DOHH2 (cell line): ENCODE data around the gene ZNF697.
A peak's percentile ranks its signal among the peaks of the same experiment; 100 is the strongest.
"Not testable (repeated sequence)": the region's sequence is repeated elsewhere in the genome, so short reads cannot be mapped to it uniquely, and the experiment has no call there.

Source experiments
- H3F3A ChIP-seq: fragments of 200-600 bp; sonication (generic), shearing (Covaris generic); 2 replicates; pipeline ENCODE4 v1.6.0; 2016; ENCODE audit warnings: antibody characterized with exemption, mild to moderate bottlenecking; ENCODE audit not compliant: control insufficient read depth, insufficient read depth
- H3K27ac ChIP-seq: fragments of 200-600 bp; sonication (generic); 2 replicates; pipeline ENCODE4 v1.5.1; 2014; ENCODE audit warnings: low read depth, mild to moderate bottlenecking, low read length, moderate library complexity
- H3K27me3 ChIP-seq: fragments of 200-600 bp; sonication (generic); 2 replicates; pipeline ENCODE4 v1.6.1; 2014; ENCODE audit warnings: mild to moderate bottlenecking, low read length, mixed read lengths; ENCODE audit not compliant: control insufficient read depth
- H3K36me3 ChIP-seq: fragments of 200-600 bp; sonication (generic); 2 replicates; pipeline ENCODE4 v1.6.1; 2014; ENCODE audit warnings: mild to moderate bottlenecking, low read length, moderate library complexity, mixed read lengths; ENCODE audit not compliant: control insufficient read depth
- H3K4me1 ChIP-seq: fragments of 200-600 bp; sonication (generic); 2 replicates; pipeline ENCODE4 v1.6.1; 2014; ENCODE audit warnings: mild to moderate bottlenecking, low read length, mixed read lengths; ENCODE audit not compliant: control insufficient read depth
- H3K4me2 ChIP-seq: fragments of 200-600 bp; sonication (generic); 2 replicates; pipeline ENCODE4 v1.6.0; 2014; ENCODE audit warnings: mild to moderate bottlenecking, low read length, moderate library complexity
- H3K4me3 ChIP-seq: fragments of 200-600 bp; sonication (generic); 2 replicates; pipeline ENCODE4 v1.5.1; 2014; ENCODE audit warnings: mild to moderate bottlenecking, low read length, mixed read lengths
- H3K79me2 ChIP-seq: fragments of 200-600 bp; sonication (generic); 2 replicates; pipeline ENCODE4 v1.6.1; 2014; ENCODE audit warnings: mild to moderate bottlenecking, low read length, mixed read lengths; ENCODE audit not compliant: control insufficient read depth
- H3K9me2 ChIP-seq: fragments of 200-600 bp; sonication (generic); replicated peaks from 2 replicates; pipeline ENCODE4 v1.6.1; 2014; ENCODE audit warnings: mild to moderate bottlenecking, low read length, mixed read lengths; ENCODE audit not compliant: control insufficient read depth
- H3K9me3 ChIP-seq: fragments of 200-600 bp; sonication (generic); 2 replicates; pipeline ENCODE4 v1.6.1; 2014; ENCODE audit warnings: antibody characterized with exemption, low read length, mixed read lengths; ENCODE audit not compliant: control insufficient read depth, insufficient read depth
- H4K20me1 ChIP-seq: fragments of 200-600 bp; sonication (generic); 2 replicates; pipeline ENCODE4 v1.6.0; 2014; ENCODE audit warnings: low read depth, mild to moderate bottlenecking, antibody characterized with exemption, low read length, moderate library complexity; ENCODE audit not compliant: control insufficient read depth, insufficient read depth
- EZH2phosphoT487 ChIP-seq: fragments of 200-600 bp; sonication (generic); IDR thresholded peaks from 2 replicates; pipeline ENCODE4 v1.6.1; 2017; ENCODE audit warnings: borderline replicate concordance, mild to moderate bottlenecking, antibody characterized with exemption, low read length, moderate library complexity, mixed read lengths
- TF ChIP-seq, protein P1 (sequence below): fragments of 200-600 bp; sonication (generic); IDR thresholded peaks from one replicate; pipeline ENCODE4 v1.5.1; 2014; ENCODE audit warnings: antibody characterized with exemption, mild to moderate bottlenecking, low read depth, low read length; ENCODE audit not compliant: poor library complexity, severe bottlenecking

The ZNF697 gene

DNA sequence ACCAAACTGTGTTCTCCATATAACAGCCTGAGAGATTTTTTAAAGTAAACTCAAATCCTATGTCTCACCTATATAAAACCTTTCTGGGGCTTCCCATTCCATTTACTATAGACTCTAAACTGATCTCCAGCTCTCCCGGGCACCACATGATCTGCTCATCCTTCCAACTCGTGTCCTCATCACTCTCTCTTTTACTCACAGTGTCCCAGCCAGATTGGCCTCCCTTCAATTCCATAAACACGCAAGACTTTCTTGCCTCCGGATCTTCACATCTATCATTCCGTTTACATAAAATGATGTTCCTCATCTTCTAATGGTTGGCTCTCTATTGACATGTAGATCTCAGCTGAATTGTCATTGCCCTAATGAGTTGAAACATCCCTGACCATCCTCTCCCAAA, 59.4 kb downstream of the ZNF697 start:
- Histone ChIP-seq H3K9me2 (no peaks in the 10 kb centered on the region), H3K4me3 (no peak overlapping the region), H3K9me3 (no peaks in the 10 kb centered on the region), H4K20me1 (no peaks in the 10 kb centered on the region), H3F3A (no peaks in the 10 kb centered on the region), H3K4me1 (no peaks in the 10 kb centered on the region), H3K27me3 (no peaks in the 10 kb centered on the region), H3K4me2 (no peak overlapping the region), H3K36me3 (no peaks in the 10 kb centered on the region), H3K27ac (no peak overlapping the region), H3K79me2 (no peaks in the 10 kb centered on the region)
- TF ChIP-seq EZH2phosphoT487 = no peak
- TF ChIP-seq, protein P1, sequence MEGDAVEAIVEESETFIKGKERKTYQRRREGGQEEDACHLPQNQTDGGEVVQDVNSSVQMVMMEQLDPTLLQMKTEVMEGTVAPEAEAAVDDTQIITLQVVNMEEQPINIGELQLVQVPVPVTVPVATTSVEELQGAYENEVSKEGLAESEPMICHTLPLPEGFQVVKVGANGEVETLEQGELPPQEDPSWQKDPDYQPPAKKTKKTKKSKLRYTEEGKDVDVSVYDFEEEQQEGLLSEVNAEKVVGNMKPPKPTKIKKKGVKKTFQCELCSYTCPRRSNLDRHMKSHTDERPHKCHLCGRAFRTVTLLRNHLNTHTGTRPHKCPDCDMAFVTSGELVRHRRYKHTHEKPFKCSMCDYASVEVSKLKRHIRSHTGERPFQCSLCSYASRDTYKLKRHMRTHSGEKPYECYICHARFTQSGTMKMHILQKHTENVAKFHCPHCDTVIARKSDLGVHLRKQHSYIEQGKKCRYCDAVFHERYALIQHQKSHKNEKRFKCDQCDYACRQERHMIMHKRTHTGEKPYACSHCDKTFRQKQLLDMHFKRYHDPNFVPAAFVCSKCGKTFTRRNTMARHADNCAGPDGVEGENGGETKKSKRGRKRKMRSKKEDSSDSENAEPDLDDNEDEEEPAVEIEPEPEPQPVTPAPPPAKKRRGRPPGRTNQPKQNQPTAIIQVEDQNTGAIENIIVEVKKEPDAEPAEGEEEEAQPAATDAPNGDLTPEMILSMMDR = no peak

DNA sequence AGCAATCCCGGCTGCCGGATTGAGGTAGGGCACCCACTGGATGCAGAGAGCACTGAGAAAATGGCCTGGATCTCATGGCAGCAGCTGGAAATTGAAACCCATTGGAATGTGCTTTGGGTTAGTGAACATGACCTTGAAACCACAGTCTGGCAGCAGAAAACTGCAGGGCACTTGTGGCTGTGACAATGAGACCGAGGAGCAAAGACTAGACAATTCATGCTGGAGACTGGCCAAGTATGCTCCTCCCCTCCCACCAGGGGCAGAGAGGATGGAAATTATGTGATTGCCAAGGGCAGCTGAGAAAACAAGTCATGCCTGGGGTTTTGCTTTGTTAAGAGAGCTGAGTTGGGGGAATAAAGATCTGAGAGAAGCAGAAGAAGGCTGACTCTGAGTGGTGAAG, 60.7 kb downstream of the ZNF697 start:
- H3K9me2 ChIP-seq = no peaks in the 10 kb centered on the region
- TF ChIP-seq, protein P1 = no peak
- no peak for TF ChIP-seq EZH2phosphoT487
- H3K4me3 ChIP-seq = no peak overlapping the region
- no peak overlapping the region for H3K27ac ChIP-seq
- H4K20me1 ChIP-seq = no peaks in the 10 kb centered on the region
- no peaks in the 10 kb centered on the region for H3K79me2 ChIP-seq
- no peaks in the 10 kb centered on the region for H3F3A ChIP-seq
- no peak overlapping the region for H3K4me2 ChIP-seq
- no peaks in the 10 kb centered on the region for H3K36me3 ChIP-seq
- H3K27me3 ChIP-seq = no peaks in the 10 kb centered on the region
- no peaks in the 10 kb centered on the region for H3K4me1 ChIP-seq
- H3K9me3 ChIP-seq = no peaks in the 10 kb centered on the region

DNA sequence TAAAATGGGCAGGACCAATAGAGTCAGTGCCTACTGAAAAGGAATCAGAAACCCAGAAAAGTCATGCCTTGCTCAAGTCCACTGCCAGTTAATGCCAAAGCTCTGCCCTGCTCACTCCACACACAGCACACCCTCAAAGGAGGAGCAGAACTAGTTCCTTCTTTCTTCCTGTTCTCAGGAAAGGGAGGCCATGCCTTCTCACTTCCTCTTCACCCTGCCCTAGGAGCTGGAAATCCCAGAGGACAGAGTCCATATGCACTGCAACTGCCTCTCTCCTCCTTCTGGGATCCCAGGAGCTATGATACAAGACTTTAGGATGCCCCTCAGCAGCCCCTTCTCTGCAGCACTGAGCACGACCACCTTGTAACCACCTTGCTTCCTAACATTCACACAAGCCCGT, 62.3 kb downstream of the ZNF697 start:
- H3K4me1 ChIP-seq, H3K4me3 ChIP-seq, H3K36me3 ChIP-seq, H3K27me3 ChIP-seq, H3K79me2 ChIP-seq, H3F3A ChIP-seq, H3K9me2 ChIP-seq, H4K20me1 ChIP-seq, H3K27ac ChIP-seq, H3K9me3 ChIP-seq, H3K4me2 ChIP-seq: not testable (repeated sequence)

DNA sequence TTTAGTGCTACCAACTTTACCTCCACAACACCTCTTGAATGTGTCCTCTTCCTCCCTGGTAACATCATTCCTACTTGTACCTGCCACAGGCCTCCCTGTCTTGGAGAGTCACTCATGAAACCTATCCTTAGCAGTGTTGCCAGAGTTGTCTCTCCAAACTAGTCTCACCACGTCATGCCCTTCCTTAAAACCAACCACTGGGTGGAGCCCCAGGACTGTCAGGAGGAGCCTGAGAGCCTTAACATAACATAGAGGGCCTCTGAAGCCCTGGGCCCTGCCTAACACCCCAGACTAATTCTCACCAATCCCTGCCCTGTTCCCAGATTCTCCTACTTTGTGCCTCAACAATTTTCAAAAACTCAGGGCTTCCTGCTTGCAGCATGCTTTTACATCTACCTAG, 65.3 kb downstream of the ZNF697 start:
- Histone ChIP-seq H3K4me2 (no peak overlapping the region), H3K27ac (no peak overlapping the region), H3K4me1 (no peaks in the 10 kb centered on the region), H3K27me3 (no peaks in the 10 kb centered on the region), H3K79me2 (no peaks in the 10 kb centered on the region), H3K9me2 (no peaks in the 10 kb centered on the region), H3K9me3 (no peaks in the 10 kb centered on the region), H3F3A (no peaks in the 10 kb centered on the region), H4K20me1 (no peaks in the 10 kb centered on the region), H3K4me3 (no peak overlapping the region), H3K36me3 (no peaks in the 10 kb centered on the region)
- no peak for TF ChIP-seq EZH2phosphoT487
- TF ChIP-seq, protein P1 = peak; percentile 37

DNA sequence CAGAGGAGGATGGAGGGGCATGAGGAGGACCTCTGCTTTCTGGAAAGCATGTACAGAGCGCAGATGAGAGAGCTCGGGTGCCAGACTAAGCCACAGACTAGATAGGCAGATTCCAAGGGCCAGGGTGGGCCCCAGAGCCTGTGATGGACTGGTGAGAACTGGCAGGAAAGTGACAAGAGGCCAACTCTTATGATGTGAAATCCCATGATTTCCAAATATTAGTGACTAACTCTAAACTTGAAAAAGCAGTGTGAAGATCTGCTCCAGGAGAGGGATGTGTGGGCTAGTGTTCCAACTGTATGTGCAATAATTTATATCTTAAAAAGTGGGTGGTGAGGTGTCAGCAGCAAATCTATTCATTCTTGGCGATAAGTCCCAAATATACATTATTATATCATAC, 67.0 kb downstream of the ZNF697 start:
- H3K27me3 ChIP-seq, H3F3A ChIP-seq, H4K20me1 ChIP-seq, H3K9me3 ChIP-seq, H3K36me3 ChIP-seq, H3K79me2 ChIP-seq, H3K4me1 ChIP-seq, H3K27ac ChIP-seq, H3K4me2 ChIP-seq, H3K9me2 ChIP-seq, H3K4me3 ChIP-seq: not testable (repeated sequence)
